Inferior parietal cortex (tissue), 1 donor: Measurements from ENCODE around the gene CNTN5.
"Not testable (repeated sequence)": the region's sequence is repeated elsewhere in the genome, so short reads cannot be mapped to it uniquely, and the experiment has no call there.

Source experiments
- DNase-seq: peaks from one replicate; pipeline ENCODE4 v3.0.0-alpha.2; 2016; ENCODE audit errors: extremely low spot score

The CNTN5 gene

GRCh38 chr11:100203789-100204188 is 1183.0 kb downstream of the CNTN5 start:
- DNase-seq = no peak

- DNase-seq = no peak
Observed at GRCh38 chr11:100205926-100206325, 1185.2 kb downstream of the CNTN5 start.

GRCh38 chr11:100208207-100208606 is 1187.5 kb downstream of the CNTN5 start:
- DNase-seq = no peak

- no peak for DNase-seq
Observed at GRCh38 chr11:100214791-100215190, 1194.0 kb downstream of the CNTN5 start.

- DNase-seq = no peak
Observed at GRCh38 chr11:100220801-100221200, 1200.1 kb downstream of the CNTN5 start.

- no peak for DNase-seq
Observed at GRCh38 chr11:100221791-100222190, 1201.0 kb downstream of the CNTN5 start.

GRCh38 chr11:100224541-100225034 is 1203.8 kb downstream of the CNTN5 start:
- no peak for DNase-seq

GRCh38 chr11:100229086-100229485 is 1208.3 kb downstream of the CNTN5 start:
- DNase-seq = no peak

GRCh38 chr11:100232006-100232405 is 1211.3 kb downstream of the CNTN5 start:
- no peak for DNase-seq

- DNase-seq = no peak
Observed at GRCh38 chr11:100235085-100235484, 1214.3 kb downstream of the CNTN5 start.

GRCh38 chr11:100240025-100240539 is 1219.3 kb downstream of the CNTN5 start:
- no peak for DNase-seq

GRCh38 chr11:100247704-100248103 is 1227.0 kb downstream of the CNTN5 start:
- no peak for DNase-seq

- not testable (repeated sequence) for DNase-seq
Observed at GRCh38 chr11:100257238-100257803, 1236.6 kb downstream of the CNTN5 start.

GRCh38 chr11:100269516-100269915 is 1248.8 kb downstream of the CNTN5 start:
- no peak for DNase-seq

GRCh38 chr11:100273066-100273815 is 1252.5 kb downstream of the CNTN5 start:
- no peak for DNase-seq

- not testable (repeated sequence) for DNase-seq
Observed at GRCh38 chr11:100274466-100274865, 1253.7 kb downstream of the CNTN5 start.

GRCh38 chr11:100294748-100295147 is 1274.0 kb downstream of the CNTN5 start:
- no peak for DNase-seq

- DNase-seq = no peak
Observed at GRCh38 chr11:100296051-100296679, 1275.4 kb downstream of the CNTN5 start.

GRCh38 chr11:100297516-100297915 is 1276.8 kb downstream of the CNTN5 start:
- DNase-seq = no peak

GRCh38 chr11:100302824-100303223 is 1282.1 kb downstream of the CNTN5 start:
- DNase-seq = no peak

GRCh38 chr11:100303897-100304296 is 1283.1 kb downstream of the CNTN5 start:
- no peak for DNase-seq

- no peak for DNase-seq
Observed at GRCh38 chr11:100308202-100308601, 1287.5 kb downstream of the CNTN5 start.

GRCh38 chr11:100315946-100316345 is 1295.2 kb downstream of the CNTN5 start:
- DNase-seq = no peak
